Large intestine (tissue), 3 donors: ENCODE data around the gene KSR1. TPM values are rescaled to one million over a fixed set of nuclear protein-coding genes. Genes with fewer than 3 reads are reported as not detected.
A peak's percentile ranks its signal among the peaks of the same experiment; 100 is the strongest.
"Not testable (repeated sequence)": the region's sequence is repeated elsewhere in the genome, so short reads cannot be mapped to it uniquely, and the experiment has no call there.

ENCODE experiments used
- DNase-seq, 2 donors: peaks; one replicate each; pipeline versions ENCODE4 v3.0.0 to v3.0.0-alpha.2; 2013
- H3K27ac ChIP-seq: one replicate; pipeline ENCODE4 v1.5.1; 2013; ENCODE audit warnings: low read length
- H3K27me3 ChIP-seq: 2 replicates; pipeline ENCODE4 v1.6.1; 2013; ENCODE audit warnings: low read length; ENCODE audit not compliant: control insufficient read depth, insufficient read depth
- H3K36me3 ChIP-seq: 2 replicates; pipeline ENCODE4 v1.6.1; 2013; ENCODE audit warnings: low read length; ENCODE audit not compliant: control insufficient read depth, insufficient read depth
- H3K4me1 ChIP-seq: one replicate; pipeline ENCODE4 v1.6.1; 2013; ENCODE audit warnings: low read length; ENCODE audit not compliant: control insufficient read depth, insufficient read depth
- H3K4me3 ChIP-seq: one replicate; pipeline ENCODE4 v1.5.1; 2013; ENCODE audit warnings: low read length
- H3K9me3 ChIP-seq: one replicate; pipeline ENCODE4 v1.6.1; 2013; ENCODE audit warnings: mild to moderate bottlenecking, low read depth, low read length, moderate library complexity; ENCODE audit not compliant: control insufficient read depth
- WGBS: methylation state at CpG from one replicate; pipeline ENCODE4 v1.1.5; 2013; ENCODE audit warnings: low lambda C conversion rate; ENCODE audit not compliant: insufficient coverage; 5-methylcytosine and 5-hydroxymethylcytosine counted together
- polyA plus RNA-seq: library from polyadenylated mRNA; unstranded; fragments of 120-200 nt; gene quantifications from one replicate; pipeline ENCODE4 v1.2.1, GENCODE V29; 2013

Gene KSR1
- polyA plus RNA-seq, 1 donor = 65.0 TPM

- H3K4me3 ChIP-seq = no peak overlapping the region
- no peak overlapping the region for H3K27ac ChIP-seq
- H3K36me3 ChIP-seq = no peaks in the 10 kb centered on the region
- H3K9me3 ChIP-seq = no peaks in the 10 kb centered on the region
- H3K27me3 ChIP-seq = no peaks in the 10 kb centered on the region
- WGBS = no CpG with 5 or more reads among the region's 13 CpGs
- H3K4me1 ChIP-seq = peaks cover 2% of the 10 kb centered on the region
- DNase-seq = no peak
These were observed 190.0 kb downstream of the KSR1 start for GRCh38 chr17:27646232-27646631.

- no peaks in the 10 kb centered on the region for H3K36me3 ChIP-seq
- WGBS = no CpG with 5 or more reads among the region's 9 CpGs
- H3K9me3 ChIP-seq = no peaks in the 10 kb centered on the region
- H3K27me3 ChIP-seq = no peaks in the 10 kb centered on the region
- no peak overlapping the region for H3K4me3 ChIP-seq
- peaks cover 2% of the 10 kb centered on the region for H3K4me1 ChIP-seq
- H3K27ac ChIP-seq = no peak overlapping the region
- DNase-seq = peak; percentile 42 to 69
These were observed 191.5 kb downstream of the KSR1 start for GRCh38 chr17:27647765-27648164.

GRCh38 chr17:27649111-27649571 is 192.9 kb downstream of the KSR1 start:
- WGBS = no CpG with 5 or more reads among the region's 5 CpGs

GRCh38 chr17:27649929-27650328 is 193.7 kb downstream of the KSR1 start:
- WGBS = no CpG with 5 or more reads among the region's 16 CpGs
- Histone ChIP-seq H3K36me3 (no peaks in the 10 kb centered on the region), H3K27ac (no peak overlapping the region), H3K27me3 (no peaks in the 10 kb centered on the region), H3K4me1 (peaks cover 2% of the 10 kb centered on the region), H3K9me3 (no peaks in the 10 kb centered on the region), H3K4me3 (no peak overlapping the region)
- no peak for DNase-seq

More at GRCh38 chr17:27649111-27649571, 192.9 kb downstream of the KSR1 start:
- H3K27ac ChIP-seq, H3K4me3 ChIP-seq, H3K9me3 ChIP-seq, H3K4me1 ChIP-seq, H3K27me3 ChIP-seq, H3K36me3 ChIP-seq, DNase-seq: not testable (repeated sequence)

GRCh38 chr17:27650836-27651235 is 194.6 kb downstream of the KSR1 start:
- Histone ChIP-seq H3K36me3 (no peaks in the 10 kb centered on the region), H3K4me1 (peaks cover 2% of the 10 kb centered on the region), H3K27ac (no peak overlapping the region), H3K27me3 (no peaks in the 10 kb centered on the region), H3K9me3 (no peaks in the 10 kb centered on the region), H3K4me3 (no peak overlapping the region)
- WGBS = no CpG with 5 or more reads among the region's 11 CpGs
- no peak for DNase-seq

- no peak for DNase-seq
- H3K27me3 ChIP-seq = no peaks in the 10 kb centered on the region
- no peak overlapping the region for H3K27ac ChIP-seq
- no peak overlapping the region for H3K4me3 ChIP-seq
- H3K4me1 ChIP-seq = peaks cover 2% of the 10 kb centered on the region
- H3K9me3 ChIP-seq = no peaks in the 10 kb centered on the region
- WGBS = no CpG with 5 or more reads among the region's 16 CpGs
- H3K36me3 ChIP-seq = no peaks in the 10 kb centered on the region
These were observed 195.4 kb downstream of the KSR1 start for GRCh38 chr17:27651411-27652345.

GRCh38 chr17:27653449-27653971 is 197.3 kb downstream of the KSR1 start:
- H3K9me3 ChIP-seq, H3K4me1 ChIP-seq, H3K36me3 ChIP-seq, H3K4me3 ChIP-seq, H3K27me3 ChIP-seq, DNase-seq, H3K27ac ChIP-seq: not testable (repeated sequence)
- WGBS = no CpG with 5 or more reads among the region's 9 CpGs

- Histone ChIP-seq H3K4me1 (peaks cover 2% of the 10 kb centered on the region), H3K4me3 (no peak overlapping the region), H3K36me3 (no peaks in the 10 kb centered on the region), H3K27ac (no peak overlapping the region), H3K27me3 (no peaks in the 10 kb centered on the region), H3K9me3 (no peaks in the 10 kb centered on the region)
- no peak for DNase-seq
- no CpG with 5 or more reads among the region's 15 CpGs for WGBS
These were observed 197.9 kb downstream of the KSR1 start for GRCh38 chr17:27654136-27654535.

GRCh38 chr17:27654654-27655524 is 198.6 kb downstream of the KSR1 start:
- peak; percentile 59 to 67 for DNase-seq
- H3K4me1 ChIP-seq = no peaks in the 10 kb centered on the region
- no peaks in the 10 kb centered on the region for H3K9me3 ChIP-seq
- WGBS = no CpG with 5 or more reads among the region's 34 CpGs
- no peaks in the 10 kb centered on the region for H3K27me3 ChIP-seq
- H3K36me3 ChIP-seq = no peaks in the 10 kb centered on the region
- no peak overlapping the region for H3K27ac ChIP-seq
- no peak overlapping the region for H3K4me3 ChIP-seq

GRCh38 chr17:27655525-27656111 is 199.4 kb downstream of the KSR1 start:
- H3K4me3 ChIP-seq, H3K27me3 ChIP-seq, H3K4me1 ChIP-seq, DNase-seq, H3K36me3 ChIP-seq, H3K27ac ChIP-seq, H3K9me3 ChIP-seq: not testable (repeated sequence)
- 60% methylated on average over 1 of the region's 16 CpGs for WGBS
